Measurements from ENCODE around the gene PLCG2.
"Not testable (repeated sequence)": the region's sequence is repeated elsewhere in the genome, so short reads cannot be mapped to it uniquely, and the experiment has no call there.

The PLCG2 gene

GRCh38 chr16:81778861-81779535, at the start of gene PLCG2:
Gene PLCG2, plus strand, starts transcription at chr16:81779291. Its CDS starts 6,699 bp downstream, at chr16:81785990.
- DNase-seq: peak; percentile 48

- no peak for DNase-seq
Observed at GRCh38 chr16:81729451-81729850, 49.6 kb upstream of the PLCG2 start.

- peak; percentile 64 for DNase-seq
Observed at GRCh38 chr16:81730090-81731051, 48.7 kb upstream of the PLCG2 start.

- no peak for DNase-seq
Observed at GRCh38 chr16:81731649-81732048, 47.4 kb upstream of the PLCG2 start.

GRCh38 chr16:81732699-81733098, 46.4 kb upstream of the PLCG2 start:
- no peak for DNase-seq

- no peak for DNase-seq
Observed at GRCh38 chr16:81733295-81733694, 45.8 kb upstream of the PLCG2 start.

GRCh38 chr16:81734632-81735434, 44.3 kb upstream of the PLCG2 start:
- DNase-seq: no peak

GRCh38 chr16:81737885-81738536, 41.1 kb upstream of the PLCG2 start:
- DNase-seq: peak; percentile 84

- DNase-seq: no peak
Observed at GRCh38 chr16:81738783-81739496, 40.2 kb upstream of the PLCG2 start.

- no peak for DNase-seq
Observed at GRCh38 chr16:81739503-81739902, 39.6 kb upstream of the PLCG2 start.

- DNase-seq: no peak
Observed at GRCh38 chr16:81740169-81740568, 38.9 kb upstream of the PLCG2 start.

- DNase-seq: not testable (repeated sequence)
Observed at GRCh38 chr16:81741430-81741770, 37.7 kb upstream of the PLCG2 start.

- DNase-seq: no peak
Observed at GRCh38 chr16:81744385-81744784, 34.7 kb upstream of the PLCG2 start.

- DNase-seq: no peak
Observed at GRCh38 chr16:81744911-81745310, 34.2 kb upstream of the PLCG2 start.

GRCh38 chr16:81745704-81746558, 33.2 kb upstream of the PLCG2 start:
- peak; percentile 78 for DNase-seq

GRCh38 chr16:81746566-81746965, 32.5 kb upstream of the PLCG2 start:
- no peak for DNase-seq

- no peak for DNase-seq
Observed at GRCh38 chr16:81748476-81749198, 30.5 kb upstream of the PLCG2 start.

- no peak for DNase-seq
Observed at GRCh38 chr16:81752225-81752875, 26.7 kb upstream of the PLCG2 start.

GRCh38 chr16:81752876-81753227, 26.2 kb upstream of the PLCG2 start:
- DNase-seq: no peak

- no peak for DNase-seq
Observed at GRCh38 chr16:81754858-81755257, 24.2 kb upstream of the PLCG2 start.
